ENCODE measurements around the gene MCM7. TPM values are rescaled to one million over a fixed set of nuclear protein-coding genes. Genes with fewer than 3 reads are reported as not detected.

MCM7 gene
- total RNA-seq, 1 experiment from 2014 or later = 387 TPM

- peaks cover 81 to 90% of the 10 kb centered on the region in 2 experiments for H3K36me3 ChIP-seq (ENCODE audit: control insufficient read depth in 1 of 2, insufficient read depth in 2 of 2, low read length in 2 of 2)
- RAD21 ChIA-PET (ENCODE audit: low non-redundant PET in 1 of 2, low total read pairs in 2 of 2, uncharacterized antibody in 2 of 2, unreplicated experiment in 2 of 2) = interaction anchor here in 1 of 2 experiments (0.5 kb wide), 1 partner anchor 86 kb away, joined by 3 read pairs; no protein-coding TSS in a partner anchor
Measured at GRCh38 chr7:100074841-100075240, 26.4 kb downstream of the MCM7 start.

More at GRCh38 chr7:100074841-100075240, 26.4 kb downstream of the MCM7 start:
- Histone ChIP-seq H2AFZ (ENCODE audit: low read depth, low read length, poor library complexity, severe bottlenecking) (no peak overlapping the region), H3K9me3 (ENCODE audit: control insufficient read depth in 1 of 2, insufficient read depth in 1 of 2, low read depth in 1 of 2, low read length in 2 of 2) (peaks cover 22 to 29% of the 10 kb centered on the region in 2 experiments; a peak in 3 of 4 replicates), H3K9me2 (ENCODE audit: insufficient read depth) (no peaks in the 10 kb centered on the region), H3K4me3 (replicated peaks in 1 of 2; ENCODE audit: low read depth in 1 of 2, low read length in 2 of 2) (no peak overlapping the region), H4K20me1 (ENCODE audit: insufficient read depth) (no peaks in the 10 kb centered on the region), H3K27me3 (ENCODE audit: insufficient read depth, low read length) (no peaks in the 10 kb centered on the region), H3K4me2 (ENCODE audit: low read length) (no peak overlapping the region), H3K27ac (ENCODE audit: low read depth, low read length) (no peak overlapping the region), H3K9ac (ENCODE audit: low read length) (no peak overlapping the region), H3K4me1 (ENCODE audit: control insufficient read depth in 1 of 2, insufficient read depth in 2 of 2, low read length in 2 of 2) (peaks cover 2 to 5% of the 10 kb centered on the region in 2 experiments; a peak in 3 of 4 replicates), H3K79me2 (ENCODE audit: insufficient read depth, low read length) (peaks cover 49% of the 10 kb centered on the region)
- no peak for TF ChIP-seq FOSL1 (IDR thresholded peaks at IDR 0.05; ENCODE audit: low read depth)
- no peak for TF ChIP-seq JUND (IDR thresholded peaks at IDR 0.05)
- no peak for TF ChIP-seq ZNF274 (IDR thresholded peaks at IDR 0.05; ENCODE audit: low read depth, low read length)
- TF ChIP-seq YY1 (IDR thresholded peaks at IDR 0.05; ENCODE audit: extremely low read depth, insufficient replicate concordance, low read depth, low read length) = no peak
- TF ChIP-seq TCF7L2 (IDR thresholded peaks at IDR 0.05; ENCODE audit: borderline replicate concordance, extremely low read depth, insufficient read depth, insufficient read length) = no peak
- no peak for TF ChIP-seq ZFX (IDR thresholded peaks at IDR 0.05)
- no peak for TF ChIP-seq EZH2phosphoT487 (IDR thresholded peaks at IDR 0.05; ENCODE audit: borderline replicate concordance)
- TF ChIP-seq ZBTB33 (IDR thresholded peaks at IDR 0.05; ENCODE audit: extremely low read depth, insufficient replicate concordance, low read length) = no peak
- TF ChIP-seq MAX (IDR thresholded peaks at IDR 0.05) = no peak
- TF ChIP-seq REST (IDR thresholded peaks at IDR 0.05; ENCODE audit: low read depth) = no peak
- no peak for TF ChIP-seq ELF1 (IDR thresholded peaks at IDR 0.05; ENCODE audit: borderline replicate concordance, low read depth)
- TF ChIP-seq EGR1 (IDR thresholded peaks at IDR 0.05; ENCODE audit: low read depth) = no peak
- no peak for TF ChIP-seq SP1 (IDR thresholded peaks at IDR 0.05; ENCODE audit: low read depth)
- TF ChIP-seq ATF3 (IDR thresholded peaks at IDR 0.05) = no peak
- TF ChIP-seq EZH2 (IDR thresholded peaks at IDR 0.05) = no peak
- no peak for TF ChIP-seq POLR2AphosphoS5 (IDR thresholded peaks at IDR 0.05; ENCODE audit: low read depth, low read length)
- TF ChIP-seq POLR2A (IDR thresholded peaks at IDR 0.05; ENCODE audit: borderline replicate concordance, extremely low read depth, insufficient read depth, insufficient read length) = no peak
- no peak for TF ChIP-seq SRF (IDR thresholded peaks at IDR 0.05; ENCODE audit: low read depth)
- TF ChIP-seq CTCF (IDR thresholded peaks at IDR 0.05 in 2 of 3, conservative IDR thresholded peaks at IDR 0.05 in 1 of 3; ENCODE audit: borderline replicate concordance in 1 of 3, insufficient read depth in 1 of 3, low read depth in 2 of 3, low read length in 2 of 3) = no peak
- no TSS peak for BruUV-seq (replicated peaks)
- POLR2A ChIA-PET = no interaction called here
- CTCF ChIA-PET = no interaction called here
- intact Hi-C loops (cut with micrococcal nuclease) = no loop called here
- no peak for ATAC-seq
- no peak for DNase-seq (ENCODE audit: low read depth, low spot score)

Data from HCT116 (cell line).